Measurements from ENCODE around the gene ZNF408. TPM values are rescaled to one million over a fixed set of nuclear protein-coding genes. Genes with fewer than 3 reads are reported as not detected.
"Not testable (repeated sequence)": the region's sequence is repeated elsewhere in the genome, so short reads cannot be mapped to it uniquely, and the experiment has no call there.

ZNF408 gene
- total and polyA plus RNA-seq, 2 of the 13 experiments (the other 11 are each of a cell fraction or from before 2014, with no cell fraction given): 11.2 to 12.5 TPM

GRCh38 chr11:46669711-46670139, 31.1 kb upstream of the ZNF408 start:
- H3K27ac ChIP-seq (ENCODE audit: extremely low read length, insufficient read depth, low read length): no peak overlapping the region
- H3K27me3 ChIP-seq (ENCODE audit: control insufficient read depth in 1 of 2, insufficient read depth in 2 of 2, low read length in 2 of 2): no peaks in the 10 kb centered on the region
- peaks cover 9% of the 10 kb centered on the region for H3K4me1 ChIP-seq (ENCODE audit: insufficient read depth, low read length)
- DNase-seq (ENCODE audit: low spot score) (peak; percentile 23), FAIRE-seq (peak; percentile 48), ATAC-seq (peak; percentile 74)
- no peak overlapping the region for H2AFZ ChIP-seq (ENCODE audit: low read length)
- intact Hi-C loops (cut with micrococcal nuclease; ENCODE audit: unreplicated experiment): loop anchor here (5.0 kb wide), 1 partner anchor 48 kb away; the partner anchor contains the start of gene F2
- WGBS (ENCODE audit: low lambda C conversion rate): 94% methylated on average over 3 of the region's 3 CpGs
- H3K9me3 ChIP-seq (ENCODE audit: low read length): no peaks in the 10 kb centered on the region
- in situ Hi-C loops (cut with HindIII; ENCODE audit: extremely low pct_ligation_motif_present, low pct_unique_long_range_greater_than_20kb): no loop called here
- no peak overlapping the region for H3K4me3 ChIP-seq (replicated peaks in 1 of 3; ENCODE audit: insufficient read depth in 1 of 3, low read depth in 2 of 3, low read length in 3 of 3)
- H3K36me3 ChIP-seq (replicated peaks in 1 of 2; ENCODE audit: control insufficient read depth in 1 of 2, insufficient read depth in 2 of 2, low read length in 2 of 2): peaks cover 43 to 77% of the 10 kb centered on the region in 2 experiments
- TF ChIP-seq KLF12 (CRISPR knock-in tag; IDR thresholded peaks at IDR 0.05; ENCODE audit: borderline replicate concordance): no peak
- TF ChIP-seq, protein P1, sequence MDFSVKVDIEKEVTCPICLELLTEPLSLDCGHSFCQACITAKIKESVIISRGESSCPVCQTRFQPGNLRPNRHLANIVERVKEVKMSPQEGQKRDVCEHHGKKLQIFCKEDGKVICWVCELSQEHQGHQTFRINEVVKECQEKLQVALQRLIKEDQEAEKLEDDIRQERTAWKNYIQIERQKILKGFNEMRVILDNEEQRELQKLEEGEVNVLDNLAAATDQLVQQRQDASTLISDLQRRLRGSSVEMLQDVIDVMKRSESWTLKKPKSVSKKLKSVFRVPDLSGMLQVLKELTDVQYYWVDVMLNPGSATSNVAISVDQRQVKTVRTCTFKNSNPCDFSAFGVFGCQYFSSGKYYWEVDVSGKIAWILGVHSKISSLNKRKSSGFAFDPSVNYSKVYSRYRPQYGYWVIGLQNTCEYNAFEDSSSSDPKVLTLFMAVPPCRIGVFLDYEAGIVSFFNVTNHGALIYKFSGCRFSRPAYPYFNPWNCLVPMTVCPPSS (IDR thresholded peaks at IDR 0.05): no peak
- TF ChIP-seq STAG1 (CRISPR knock-in tag; IDR thresholded peaks at IDR 0.05): peak; percentile 73
- TF ChIP-seq CHD2 (IDR thresholded peaks at IDR 0.05; ENCODE audit: low read depth, low read length): no peak
- TF ChIP-seq ZNF746 (CRISPR knock-in tag; IDR thresholded peaks at IDR 0.05): no peak
- TF ChIP-seq SMC3 (IDR thresholded peaks at IDR 0.05; ENCODE audit: low read length): peak; percentile 34; the same call in 1 of the 2 replicates
- TF ChIP-seq, protein P2, sequence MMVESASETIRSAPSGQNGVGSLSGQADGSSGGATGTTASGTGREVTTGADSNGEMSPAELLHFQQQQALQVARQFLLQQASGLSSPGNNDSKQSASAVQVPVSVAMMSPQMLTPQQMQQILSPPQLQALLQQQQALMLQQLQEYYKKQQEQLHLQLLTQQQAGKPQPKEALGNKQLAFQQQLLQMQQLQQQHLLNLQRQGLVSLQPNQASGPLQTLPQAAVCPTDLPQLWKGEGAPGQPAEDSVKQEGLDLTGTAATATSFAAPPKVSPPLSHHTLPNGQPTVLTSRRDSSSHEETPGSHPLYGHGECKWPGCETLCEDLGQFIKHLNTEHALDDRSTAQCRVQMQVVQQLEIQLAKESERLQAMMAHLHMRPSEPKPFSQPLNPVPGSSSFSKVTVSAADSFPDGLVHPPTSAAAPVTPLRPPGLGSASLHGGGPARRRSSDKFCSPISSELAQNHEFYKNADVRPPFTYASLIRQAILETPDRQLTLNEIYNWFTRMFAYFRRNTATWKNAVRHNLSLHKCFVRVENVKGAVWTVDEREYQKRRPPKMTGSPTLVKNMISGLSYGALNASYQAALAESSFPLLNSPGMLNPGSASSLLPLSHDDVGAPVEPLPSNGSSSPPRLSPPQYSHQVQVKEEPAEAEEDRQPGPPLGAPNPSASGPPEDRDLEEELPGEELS (CRISPR knock-in tag; IDR thresholded peaks at IDR 0.05): no peak
- TF ChIP-seq RAD21 (CRISPR knock-in tag; IDR thresholded peaks at IDR 0.05): peak; percentile 66; the same call in 1 of the 2 replicates
- TF ChIP-seq, protein P3, sequence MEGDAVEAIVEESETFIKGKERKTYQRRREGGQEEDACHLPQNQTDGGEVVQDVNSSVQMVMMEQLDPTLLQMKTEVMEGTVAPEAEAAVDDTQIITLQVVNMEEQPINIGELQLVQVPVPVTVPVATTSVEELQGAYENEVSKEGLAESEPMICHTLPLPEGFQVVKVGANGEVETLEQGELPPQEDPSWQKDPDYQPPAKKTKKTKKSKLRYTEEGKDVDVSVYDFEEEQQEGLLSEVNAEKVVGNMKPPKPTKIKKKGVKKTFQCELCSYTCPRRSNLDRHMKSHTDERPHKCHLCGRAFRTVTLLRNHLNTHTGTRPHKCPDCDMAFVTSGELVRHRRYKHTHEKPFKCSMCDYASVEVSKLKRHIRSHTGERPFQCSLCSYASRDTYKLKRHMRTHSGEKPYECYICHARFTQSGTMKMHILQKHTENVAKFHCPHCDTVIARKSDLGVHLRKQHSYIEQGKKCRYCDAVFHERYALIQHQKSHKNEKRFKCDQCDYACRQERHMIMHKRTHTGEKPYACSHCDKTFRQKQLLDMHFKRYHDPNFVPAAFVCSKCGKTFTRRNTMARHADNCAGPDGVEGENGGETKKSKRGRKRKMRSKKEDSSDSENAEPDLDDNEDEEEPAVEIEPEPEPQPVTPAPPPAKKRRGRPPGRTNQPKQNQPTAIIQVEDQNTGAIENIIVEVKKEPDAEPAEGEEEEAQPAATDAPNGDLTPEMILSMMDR (CRISPR knock-in tag; IDR thresholded peaks at IDR 0.05): peak; percentile 70
- no peak overlapping the region for H3K4me2 ChIP-seq (ENCODE audit: low read depth, low read length)
- ChIA-PET POLR2A (no interaction called here), CTCF (ENCODE audit: low intra/inter-chr PET ratio, low total read pairs) (no interaction called here)
- no TSS peak for BruUV-seq (replicated peaks)
- no peak overlapping the region for H3K9ac ChIP-seq (ENCODE audit: insufficient read depth, low read depth, low read length)
- no peaks in the 10 kb centered on the region for H3K79me2 ChIP-seq (ENCODE audit: insufficient read depth, low read length)
- no peaks in the 10 kb centered on the region for H4K20me1 ChIP-seq (ENCODE audit: insufficient read depth, low read length)

- Histone ChIP-seq H3K4me1 (ENCODE audit: insufficient read depth, low read length) (peaks cover 16% of the 10 kb centered on the region), H3K36me3 (replicated peaks in 1 of 2; ENCODE audit: control insufficient read depth in 1 of 2, insufficient read depth in 2 of 2, low read length in 2 of 2) (peaks cover 40 to 69% of the 10 kb centered on the region in 2 experiments; a peak in 4 of 5 replicates)
- ATAC-seq; H3K4me3 ChIP-seq (replicated peaks in 1 of 3; ENCODE audit: insufficient read depth in 1 of 3, low read depth in 2 of 3, low read length in 3 of 3); CTCF ChIA-PET (ENCODE audit: low intra/inter-chr PET ratio, low total read pairs); H2AFZ ChIP-seq (ENCODE audit: low read length); DNase-seq (ENCODE audit: low spot score); H3K27me3 ChIP-seq (ENCODE audit: control insufficient read depth in 1 of 2, insufficient read depth in 2 of 2, low read length in 2 of 2); BruUV-seq (replicated peaks); H3K9me3 ChIP-seq (ENCODE audit: low read length); H3K4me2 ChIP-seq (ENCODE audit: low read depth, low read length); H4K20me1 ChIP-seq (ENCODE audit: insufficient read depth, low read length); in situ Hi-C loops (cut with HindIII; ENCODE audit: extremely low pct_ligation_motif_present, low pct_unique_long_range_greater_than_20kb); FAIRE-seq; H3K9ac ChIP-seq (ENCODE audit: insufficient read depth, low read depth, low read length); H3K79me2 ChIP-seq (ENCODE audit: insufficient read depth, low read length); H3K27ac ChIP-seq (ENCODE audit: extremely low read length, insufficient read depth, low read length): not testable (repeated sequence)
- WGBS (ENCODE audit: low lambda C conversion rate): 93% methylated on average over 3 of the region's 3 CpGs
- POLR2A ChIA-PET: interaction anchor here (1.2 to 2.6 kb wide), 2 partner anchors 30 to 50 kb away, joined by 3 to 8 read pairs; partner anchors contain the start of genes ARHGAP1 and F2
- intact Hi-C loops (cut with micrococcal nuclease; ENCODE audit: unreplicated experiment): loop anchor here (5.0 kb wide), 1 partner anchor 47 kb away; the partner anchor contains the start of gene F2
Observed at GRCh38 chr11:46670521-46670920, 30.3 kb upstream of the ZNF408 start.
